HUES64 (cell line): ENCODE results near the gene DGKD.

ENCODE experiments used
- H3K27ac ChIP-seq: 2 replicates; pipeline ENCODE4 v1.7.0; 2013; ENCODE audit warnings: low read depth, low read length, inconsistent platforms
- H3K27me3 ChIP-seq: 2 replicates; pipeline ENCODE4 v1.6.1; 2013; ENCODE audit warnings: mild to moderate bottlenecking, low read length; ENCODE audit not compliant: insufficient read depth
- H3K36me3 ChIP-seq: 2 replicates; pipeline ENCODE4 v1.6.1; 2013; ENCODE audit warnings: mild to moderate bottlenecking, low read length; ENCODE audit not compliant: insufficient read depth
- H3K4me1 ChIP-seq: 2 replicates; pipeline ENCODE4 v1.6.1; 2013; ENCODE audit warnings: mild to moderate bottlenecking, low read length, moderate library complexity; ENCODE audit not compliant: insufficient read depth
- H3K4me3 ChIP-seq: 2 replicates; pipeline ENCODE4 v1.5.1; 2013; ENCODE audit warnings: mild to moderate bottlenecking, low read length, moderate library complexity
- H3K9ac ChIP-seq: 2 replicates; pipeline ENCODE4 v1.6.1; 2013; ENCODE audit warnings: mild to moderate bottlenecking, low read depth, low read length
- H3K9me3 ChIP-seq: 2 replicates; pipeline ENCODE4 v1.6.1; 2013; ENCODE audit warnings: low read depth, low read length; ENCODE audit not compliant: insufficient read depth
- WGBS: fragments of 150-250, 120-280 bp; methylation state at CpG from one replicate; pipeline ENCODE4 v1.1.7; 2013; ENCODE audit warnings: missing lambda C conversion rate; 5-methylcytosine and 5-hydroxymethylcytosine counted together

The DGKD gene

GRCh38 chr2:233440714-233441113, 86.4 kb downstream of the DGKD start:
- Histone ChIP-seq H3K4me1 (no peaks in the 10 kb centered on the region), H3K9ac (no peak overlapping the region; the same call in 1 of the 2 replicates), H3K36me3 (peaks cover 12% of the 10 kb centered on the region; the same call in 1 of the 2 replicates), H3K27ac (no peak overlapping the region), H3K4me3 (no peak overlapping the region), H3K9me3 (no peaks in the 10 kb centered on the region), H3K27me3 (no peaks in the 10 kb centered on the region)
- 95% methylated on average over 9 of the region's 9 CpGs for whole genome bisulfite sequencing

- H3K4me3 ChIP-seq = no peak overlapping the region
- peaks cover 18% of the 10 kb centered on the region; the same call in 1 of the 2 replicates for H3K36me3 ChIP-seq
- H3K9me3 ChIP-seq = no peaks in the 10 kb centered on the region
- no peak overlapping the region for H3K9ac ChIP-seq
- no peaks in the 10 kb centered on the region for H3K4me1 ChIP-seq
- WGBS = 93% methylated on average over 25 of the region's 26 CpGs
- no peaks in the 10 kb centered on the region for H3K27me3 ChIP-seq
- H3K27ac ChIP-seq = no peak overlapping the region
Measured at GRCh38 chr2:233441161-233442027, 87.1 kb downstream of the DGKD start.

GRCh38 chr2:233442028-233442310, 87.7 kb downstream of the DGKD start:
- Histone ChIP-seq H3K4me3 (no peak overlapping the region), H3K9me3 (no peaks in the 10 kb centered on the region), H3K36me3 (peaks cover 18% of the 10 kb centered on the region; the same call in 1 of the 2 replicates), H3K27ac (no peak overlapping the region), H3K27me3 (no peaks in the 10 kb centered on the region), H3K9ac (no peak overlapping the region), H3K4me1 (no peaks in the 10 kb centered on the region)
- WGBS = 84% methylated on average over 4 of the region's 4 CpGs

- H3K27me3 ChIP-seq = no peaks in the 10 kb centered on the region
- H3K27ac ChIP-seq = no peak overlapping the region
- H3K4me1 ChIP-seq = no peaks in the 10 kb centered on the region
- H3K9ac ChIP-seq = no peak overlapping the region
- no peak overlapping the region for H3K4me3 ChIP-seq
- H3K36me3 ChIP-seq = peaks cover 11% of the 10 kb centered on the region; the same call in 1 of the 2 replicates
- no peaks in the 10 kb centered on the region for H3K9me3 ChIP-seq
- 73% methylated on average over 18 of the region's 18 CpGs for WGBS
Measured at GRCh38 chr2:233443511-233444183, 89.4 kb downstream of the DGKD start.

GRCh38 chr2:233444501-233444900, 90.2 kb downstream of the DGKD start:
- no peak overlapping the region for H3K27ac ChIP-seq
- peaks cover 11% of the 10 kb centered on the region; the same call in 1 of the 2 replicates for H3K36me3 ChIP-seq
- H3K4me1 ChIP-seq = 0 out of 2 replicates have a peak, but pooled peaks cover 2% of the 10 kb centered on the region
- no peaks in the 10 kb centered on the region for H3K9me3 ChIP-seq
- WGBS = 95% methylated on average over 11 of the region's 11 CpGs
- no peak overlapping the region for H3K4me3 ChIP-seq
- no peaks in the 10 kb centered on the region for H3K27me3 ChIP-seq
- no peak overlapping the region for H3K9ac ChIP-seq

GRCh38 chr2:233445152-233445830, 91.0 kb downstream of the DGKD start:
- H3K4me3 ChIP-seq = no peak overlapping the region
- 95% methylated on average over 18 of the region's 18 CpGs for WGBS

GRCh38 chr2:233446121-233446520, 91.8 kb downstream of the DGKD start:
- H3K27ac ChIP-seq = no peak overlapping the region
- peaks cover 23% of the 10 kb centered on the region for H3K36me3 ChIP-seq
- H3K4me3 ChIP-seq = no peak overlapping the region
- H3K27me3 ChIP-seq = no peaks in the 10 kb centered on the region
- no peak overlapping the region for H3K9ac ChIP-seq
- 93% methylated on average over 1 of the region's 1 CpG for WGBS
- H3K9me3 ChIP-seq = no peaks in the 10 kb centered on the region
- H3K4me1 ChIP-seq = 0 out of 2 replicates have a peak, but pooled peaks cover 2% of the 10 kb centered on the region

More at GRCh38 chr2:233445152-233445830, 91.0 kb downstream of the DGKD start:
- H3K36me3 ChIP-seq = peaks cover 16% of the 10 kb centered on the region
- no peaks in the 10 kb centered on the region for H3K27me3 ChIP-seq
- H3K9ac ChIP-seq = no peak overlapping the region
- H3K9me3 ChIP-seq = no peaks in the 10 kb centered on the region
- H3K27ac ChIP-seq = no peak overlapping the region
- H3K4me1 ChIP-seq = 0 out of 2 replicates have a peak, but pooled peaks cover 2% of the 10 kb centered on the region

GRCh38 chr2:233446606-233447305, 92.5 kb downstream of the DGKD start:
- H3K9me3 ChIP-seq = no peaks in the 10 kb centered on the region
- peaks cover 29% of the 10 kb centered on the region for H3K36me3 ChIP-seq
- H3K4me3 ChIP-seq = no peak overlapping the region
- 95% methylated on average over 37 of the region's 37 CpGs for WGBS
- 0 out of 2 replicates have a peak, but pooled peaks cover 2% of the 10 kb centered on the region for H3K4me1 ChIP-seq
- no peak overlapping the region for H3K9ac ChIP-seq
- no peaks in the 10 kb centered on the region for H3K27me3 ChIP-seq
- H3K27ac ChIP-seq = no peak overlapping the region

GRCh38 chr2:233447506-233448219, 93.4 kb downstream of the DGKD start:
- Histone ChIP-seq H3K9ac (no peak overlapping the region), H3K27ac (no peak overlapping the region), H3K4me1 (0 out of 2 replicates have a peak, but pooled peaks cover 2% of the 10 kb centered on the region)

GRCh38 chr2:233448220-233448559, 93.9 kb downstream of the DGKD start:
- Histone ChIP-seq H3K4me1 (0 out of 2 replicates have a peak, but pooled peaks cover 2% of the 10 kb centered on the region), H3K9me3 (no peaks in the 10 kb centered on the region), H3K27me3 (no peaks in the 10 kb centered on the region), H3K27ac (no peak overlapping the region), H3K9ac (no peak overlapping the region), H3K4me3 (no peak overlapping the region), H3K36me3 (peaks cover 39% of the 10 kb centered on the region)
- WGBS = 85% methylated on average over 11 of the region's 11 CpGs

More at GRCh38 chr2:233447506-233448219, 93.4 kb downstream of the DGKD start:
- peaks cover 38% of the 10 kb centered on the region for H3K36me3 ChIP-seq
- no peaks in the 10 kb centered on the region for H3K27me3 ChIP-seq
- H3K9me3 ChIP-seq = no peaks in the 10 kb centered on the region
- H3K4me3 ChIP-seq = no peak overlapping the region
- WGBS = 92% methylated on average over 15 of the region's 15 CpGs
